ENCODE results near the gene IL1RAP.

DNA sequence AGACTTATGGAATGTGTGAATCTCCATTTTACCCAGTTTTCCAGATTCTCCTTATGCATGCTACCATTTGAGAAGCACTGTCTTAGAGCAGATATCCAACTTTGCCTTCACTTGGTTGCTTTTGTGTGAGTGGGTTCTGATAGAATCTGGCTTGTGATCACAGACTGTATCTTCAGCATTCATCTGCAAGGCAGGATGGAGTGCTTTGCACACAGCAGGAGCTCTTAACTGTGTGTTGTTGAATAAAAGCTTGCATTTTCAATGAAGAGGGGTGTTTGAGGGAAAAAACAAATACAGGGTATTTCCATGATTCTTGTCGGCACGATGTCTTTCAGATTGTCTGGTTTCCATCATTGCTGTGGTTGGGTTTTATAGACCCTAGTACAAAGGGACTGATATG lies 24.4 kb downstream of the IL1RAP start:
- TF ChIP-seq, protein P1, sequence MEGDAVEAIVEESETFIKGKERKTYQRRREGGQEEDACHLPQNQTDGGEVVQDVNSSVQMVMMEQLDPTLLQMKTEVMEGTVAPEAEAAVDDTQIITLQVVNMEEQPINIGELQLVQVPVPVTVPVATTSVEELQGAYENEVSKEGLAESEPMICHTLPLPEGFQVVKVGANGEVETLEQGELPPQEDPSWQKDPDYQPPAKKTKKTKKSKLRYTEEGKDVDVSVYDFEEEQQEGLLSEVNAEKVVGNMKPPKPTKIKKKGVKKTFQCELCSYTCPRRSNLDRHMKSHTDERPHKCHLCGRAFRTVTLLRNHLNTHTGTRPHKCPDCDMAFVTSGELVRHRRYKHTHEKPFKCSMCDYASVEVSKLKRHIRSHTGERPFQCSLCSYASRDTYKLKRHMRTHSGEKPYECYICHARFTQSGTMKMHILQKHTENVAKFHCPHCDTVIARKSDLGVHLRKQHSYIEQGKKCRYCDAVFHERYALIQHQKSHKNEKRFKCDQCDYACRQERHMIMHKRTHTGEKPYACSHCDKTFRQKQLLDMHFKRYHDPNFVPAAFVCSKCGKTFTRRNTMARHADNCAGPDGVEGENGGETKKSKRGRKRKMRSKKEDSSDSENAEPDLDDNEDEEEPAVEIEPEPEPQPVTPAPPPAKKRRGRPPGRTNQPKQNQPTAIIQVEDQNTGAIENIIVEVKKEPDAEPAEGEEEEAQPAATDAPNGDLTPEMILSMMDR (IDR thresholded peaks at IDR 0.05): no peak
- TF ChIP-seq POLR2A (IDR thresholded peaks at IDR 0.05): no peak
